Activated B cell treated with CpG ODN at 0.5 μM for 24 hours (primary cell): ENCODE results near the gene NR6A1. TPM values are rescaled to one million over a fixed set of nuclear protein-coding genes. Genes with fewer than 3 reads are reported as not detected.
"Not testable (repeated sequence)": the region's sequence is repeated elsewhere in the genome, so short reads cannot be mapped to it uniquely, and the experiment has no call there.

ENCODE experiments used
- ATAC-seq: fragments of 200-7000 bp; cut with Tn5 transposase; one replicate; pipeline ENCODE4 v1.10.0; 2021; ENCODE audit warnings: low read depth, mild to moderate bottlenecking, moderate library complexity
- CTCF ChIA-PET: fragments of 350-600 bp; sonication (Branson Sonifier 250); formaldehyde crosslinking; loops from one replicate; lab custom pipeline; 2021; ENCODE audit warnings: antibody characterized with exemption; lab: Charles Lee
- POLR2A ChIA-PET: fragments of 350-600 bp; sonication (Branson Sonifier 250); formaldehyde crosslinking; loops from one replicate; lab custom pipeline; 2021; ENCODE audit warnings: antibody characterized with exemption; lab: Charles Lee
- DNase-seq: peaks from one replicate; pipeline ENCODE4 v3.0.0; 2022
- H3K27ac Mint-ChIP-seq: one replicate; pipeline ENCODE4 v1.8.0; 2020; ENCODE audit warnings: mixed read lengths
- H3K27me3 Mint-ChIP-seq: one replicate; pipeline ENCODE4 v1.8.0; 2021; ENCODE audit warnings: mixed read lengths
- H3K36me3 Mint-ChIP-seq: one replicate; pipeline ENCODE4 v1.8.0; 2021; ENCODE audit warnings: low read depth, mixed read lengths
- H3K4me1 Mint-ChIP-seq: one replicate; pipeline ENCODE4 v1.8.0; 2021; ENCODE audit warnings: mixed read lengths
- H3K4me3 Mint-ChIP-seq: one replicate; pipeline ENCODE4 v1.8.0; 2020; ENCODE audit warnings: mild to moderate bottlenecking, mixed read lengths
- H3K9me3 Mint-ChIP-seq: one replicate; pipeline ENCODE4 v1.8.0; 2020; ENCODE audit warnings: mixed read lengths
- intact Hi-C: fragments of 100-400 bp; cut with micrococcal nuclease; formaldehyde crosslinking; loops from one replicate; pipeline ENCODE4 v1.15.1; 2024
- total RNA-seq: library from RNA; stranded (reverse); gene quantifications from 2 replicates; pipeline ENCODE4 v1.2.3, GENCODE V29; 2022
- TF ChIP-seq, protein P1 (sequence below): fragments of 200-600 bp; IDR thresholded peaks from one replicate; pipeline ENCODE4 v1.8.0; 2022; ENCODE audit warnings: antibody characterized with exemption, mild to moderate bottlenecking

NR6A1 gene
- total RNA-seq, 1 donor from 2014 or later: 3.1 TPM

DNA sequence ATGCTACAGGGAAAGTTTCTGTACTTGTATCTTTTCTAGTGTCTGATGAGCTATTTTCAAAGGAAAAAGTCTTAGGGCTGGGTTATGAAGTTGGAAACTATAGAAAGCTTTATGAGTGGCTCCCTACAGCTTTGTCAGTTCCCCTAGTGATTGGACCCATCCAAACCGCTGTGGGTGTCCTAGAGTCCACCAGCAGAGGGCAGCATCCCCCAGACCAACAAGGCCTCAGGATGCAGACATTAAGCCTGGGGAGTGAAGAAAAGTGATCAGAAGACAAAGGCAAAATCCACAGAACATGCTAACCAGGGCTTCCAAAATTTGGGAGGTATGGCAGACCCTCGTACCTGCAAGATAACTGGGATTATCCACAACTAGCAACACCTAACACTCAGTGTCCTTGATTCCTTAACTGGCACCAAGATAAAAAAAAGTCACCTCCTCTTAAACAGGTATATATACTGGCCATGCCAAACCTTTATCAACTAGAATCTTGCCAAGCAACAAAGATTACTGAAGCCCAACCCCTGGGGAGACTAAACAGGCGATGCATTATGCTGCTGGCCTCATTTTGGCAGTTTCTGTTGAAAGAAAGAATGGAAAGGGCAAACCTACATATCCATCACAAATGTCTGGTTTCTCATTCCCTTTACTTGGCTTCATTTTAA, 153.5 kb downstream of the NR6A1 start:
- CTCF ChIA-PET: interaction anchor here (0.6 to 3.6 kb wide), 20 partner anchors 9 to 1604 kb away, joined by 3 to 74 read pairs (median 3); partner anchors contain the start of gene WDR38
- DNase-seq (peak; percentile 47), ATAC-seq (peak; percentile 75)
- no peaks in the 10 kb centered on the region for H3K9me3 Mint-ChIP-seq
- no peaks in the 10 kb centered on the region for H3K27me3 Mint-ChIP-seq
- no peaks in the 10 kb centered on the region for H3K36me3 Mint-ChIP-seq
- H3K27ac Mint-ChIP-seq: no peak overlapping the region
- H3K4me3 Mint-ChIP-seq: no peak overlapping the region
- POLR2A ChIA-PET: no interaction called here
- intact Hi-C loops: loop anchor here (1.0 to 5.0 kb wide), 4 partner anchors 95 to 757 kb away; partner anchors contain the start of genes NR6A1 and WDR38
- peaks cover 2% of the 10 kb centered on the region for H3K4me1 Mint-ChIP-seq
- TF ChIP-seq, protein P1, sequence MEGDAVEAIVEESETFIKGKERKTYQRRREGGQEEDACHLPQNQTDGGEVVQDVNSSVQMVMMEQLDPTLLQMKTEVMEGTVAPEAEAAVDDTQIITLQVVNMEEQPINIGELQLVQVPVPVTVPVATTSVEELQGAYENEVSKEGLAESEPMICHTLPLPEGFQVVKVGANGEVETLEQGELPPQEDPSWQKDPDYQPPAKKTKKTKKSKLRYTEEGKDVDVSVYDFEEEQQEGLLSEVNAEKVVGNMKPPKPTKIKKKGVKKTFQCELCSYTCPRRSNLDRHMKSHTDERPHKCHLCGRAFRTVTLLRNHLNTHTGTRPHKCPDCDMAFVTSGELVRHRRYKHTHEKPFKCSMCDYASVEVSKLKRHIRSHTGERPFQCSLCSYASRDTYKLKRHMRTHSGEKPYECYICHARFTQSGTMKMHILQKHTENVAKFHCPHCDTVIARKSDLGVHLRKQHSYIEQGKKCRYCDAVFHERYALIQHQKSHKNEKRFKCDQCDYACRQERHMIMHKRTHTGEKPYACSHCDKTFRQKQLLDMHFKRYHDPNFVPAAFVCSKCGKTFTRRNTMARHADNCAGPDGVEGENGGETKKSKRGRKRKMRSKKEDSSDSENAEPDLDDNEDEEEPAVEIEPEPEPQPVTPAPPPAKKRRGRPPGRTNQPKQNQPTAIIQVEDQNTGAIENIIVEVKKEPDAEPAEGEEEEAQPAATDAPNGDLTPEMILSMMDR: peak; percentile 41

- DNase-seq (no peak), ATAC-seq (no peak)
- no peak overlapping the region for H3K4me3 Mint-ChIP-seq
- CTCF ChIA-PET: interaction anchor here (0.6 to 3.6 kb wide), 19 partner anchors 9 to 1603 kb away, joined by 3 to 74 read pairs (median 3); partner anchors contain the start of gene WDR38
- TF ChIP-seq, protein P1: no peak
- H3K9me3 Mint-ChIP-seq: no peaks in the 10 kb centered on the region
- H3K36me3 Mint-ChIP-seq: no peaks in the 10 kb centered on the region
- POLR2A ChIA-PET: no interaction called here
- H3K4me1 Mint-ChIP-seq: peaks cover 2% of the 10 kb centered on the region
- no peak overlapping the region for H3K27ac Mint-ChIP-seq
- H3K27me3 Mint-ChIP-seq: no peaks in the 10 kb centered on the region
- intact Hi-C loops: loop anchor here (1.0 to 5.0 kb wide), 4 partner anchors 95 to 757 kb away; partner anchors contain the start of genes NR6A1 and WDR38
Measured at GRCh38 chr9:124616961-124617360, 154.2 kb downstream of the NR6A1 start.

GRCh38 chr9:124615840-124616239, 155.3 kb downstream of the NR6A1 start:
- DNase-seq, H3K27me3 Mint-ChIP-seq, H3K36me3 Mint-ChIP-seq, H3K9me3 Mint-ChIP-seq, POLR2A ChIA-PET, H3K27ac Mint-ChIP-seq, ATAC-seq, H3K4me1 Mint-ChIP-seq, H3K4me3 Mint-ChIP-seq: not testable (repeated sequence)
- intact Hi-C loops: loop anchor here (5.0 kb wide), 1 partner anchor 156 kb away; the partner anchor contains the start of gene NR6A1
- CTCF ChIA-PET: interaction anchor here (0.9 kb wide), 1 partner anchor 237 kb away, joined by 3 read pairs; no protein-coding TSS in a partner anchor

DNA sequence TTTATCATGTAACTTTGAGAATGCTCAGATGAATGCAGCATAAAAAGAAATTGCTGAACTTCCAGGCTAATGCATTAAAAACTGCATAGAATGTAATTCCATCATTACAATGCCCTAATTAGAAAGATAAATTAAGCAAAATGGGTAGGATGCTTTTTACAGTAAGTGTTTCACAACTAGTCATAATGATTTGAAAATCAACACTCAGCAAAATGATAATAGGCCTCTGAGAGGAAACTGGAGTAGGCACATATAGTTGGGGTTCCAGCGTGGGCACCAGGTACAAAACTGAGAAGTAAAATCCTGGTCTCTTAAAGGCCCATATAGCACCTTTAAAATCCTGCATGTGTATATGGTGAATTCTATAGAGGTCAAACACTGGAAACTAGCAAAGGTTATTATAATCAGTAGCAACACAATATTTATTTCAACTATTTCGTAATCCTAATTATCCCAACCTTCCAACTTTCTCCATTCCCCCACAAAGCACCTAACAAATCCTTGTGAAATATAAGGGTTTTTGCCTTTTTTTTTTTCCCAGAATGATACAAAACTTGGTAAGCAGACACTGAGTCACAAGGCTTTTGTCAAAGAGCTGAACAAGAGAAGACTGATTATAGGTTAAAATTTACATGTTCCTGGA, 155.9 kb downstream of the NR6A1 start:
- ATAC-seq: no peak
- intact Hi-C loops: loop anchor here (5.0 kb wide), 1 partner anchor 157 kb away; the partner anchor contains the start of gene NR6A1
- CTCF ChIA-PET: interaction anchor here (0.9 kb wide), 1 partner anchor 237 kb away, joined by 3 read pairs; no protein-coding TSS in a partner anchor

DNA sequence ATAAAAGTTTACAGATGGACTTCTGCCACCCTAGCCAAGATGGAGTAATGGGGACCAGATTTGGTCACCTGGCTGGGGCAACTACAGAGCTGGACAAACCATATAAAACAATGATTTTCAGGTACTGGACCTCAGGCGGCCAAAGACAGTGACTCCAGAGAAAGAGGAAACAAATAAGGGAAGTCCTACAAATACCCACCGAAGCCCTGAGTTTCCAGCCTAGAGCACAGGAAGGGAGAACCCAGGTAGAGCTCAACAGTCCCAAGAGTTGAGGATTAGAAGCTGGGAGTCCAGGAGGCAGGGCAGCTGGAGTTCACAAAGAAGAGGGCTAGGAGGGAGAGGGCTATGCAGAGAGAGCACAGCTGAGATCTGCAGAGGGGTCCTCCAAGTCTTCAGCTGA, 157.3 kb downstream of the NR6A1 start:
- Mint-ChIP-seq H3K27me3 (no peaks in the 10 kb centered on the region), H3K36me3 (no peaks in the 10 kb centered on the region), H3K27ac (no peak overlapping the region), H3K4me1 (peaks cover 2% of the 10 kb centered on the region), H3K9me3 (no peaks in the 10 kb centered on the region), H3K4me3 (no peak overlapping the region)
- ATAC-seq: no peak
- intact Hi-C loops: no loop called here
- DNase-seq: no peak
- ChIA-PET POLR2A (no interaction called here), CTCF (interaction anchor here (1.3 kb wide), 1 partner anchor 99 kb away, joined by 5 read pairs; no protein-coding TSS in a partner anchor)
- TF ChIP-seq, protein P1: no peak

More for the DNA sequence above, 155.9 kb downstream of the NR6A1 start:
- no peak overlapping the region for H3K27ac Mint-ChIP-seq
- TF ChIP-seq, protein P1: no peak
- no peak overlapping the region for H3K4me3 Mint-ChIP-seq
- H3K9me3 Mint-ChIP-seq: no peaks in the 10 kb centered on the region
- DNase-seq: no peak
- no peaks in the 10 kb centered on the region for H3K27me3 Mint-ChIP-seq
- POLR2A ChIA-PET: no interaction called here
- H3K4me1 Mint-ChIP-seq: peaks cover 2% of the 10 kb centered on the region
- H3K36me3 Mint-ChIP-seq: no peaks in the 10 kb centered on the region
